CD4-positive, alpha-beta T cell treated with Interleukin-2 at 100 ng/mL for 4 hours (primary cell): ENCODE data around the gene TNFAIP1.

Experiments used
- DNase-seq: peaks from one replicate; pipeline ENCODE4 v3.0.0-alpha.2; 2020; ENCODE audit warnings: low spot score

Gene TNFAIP1

DNA sequence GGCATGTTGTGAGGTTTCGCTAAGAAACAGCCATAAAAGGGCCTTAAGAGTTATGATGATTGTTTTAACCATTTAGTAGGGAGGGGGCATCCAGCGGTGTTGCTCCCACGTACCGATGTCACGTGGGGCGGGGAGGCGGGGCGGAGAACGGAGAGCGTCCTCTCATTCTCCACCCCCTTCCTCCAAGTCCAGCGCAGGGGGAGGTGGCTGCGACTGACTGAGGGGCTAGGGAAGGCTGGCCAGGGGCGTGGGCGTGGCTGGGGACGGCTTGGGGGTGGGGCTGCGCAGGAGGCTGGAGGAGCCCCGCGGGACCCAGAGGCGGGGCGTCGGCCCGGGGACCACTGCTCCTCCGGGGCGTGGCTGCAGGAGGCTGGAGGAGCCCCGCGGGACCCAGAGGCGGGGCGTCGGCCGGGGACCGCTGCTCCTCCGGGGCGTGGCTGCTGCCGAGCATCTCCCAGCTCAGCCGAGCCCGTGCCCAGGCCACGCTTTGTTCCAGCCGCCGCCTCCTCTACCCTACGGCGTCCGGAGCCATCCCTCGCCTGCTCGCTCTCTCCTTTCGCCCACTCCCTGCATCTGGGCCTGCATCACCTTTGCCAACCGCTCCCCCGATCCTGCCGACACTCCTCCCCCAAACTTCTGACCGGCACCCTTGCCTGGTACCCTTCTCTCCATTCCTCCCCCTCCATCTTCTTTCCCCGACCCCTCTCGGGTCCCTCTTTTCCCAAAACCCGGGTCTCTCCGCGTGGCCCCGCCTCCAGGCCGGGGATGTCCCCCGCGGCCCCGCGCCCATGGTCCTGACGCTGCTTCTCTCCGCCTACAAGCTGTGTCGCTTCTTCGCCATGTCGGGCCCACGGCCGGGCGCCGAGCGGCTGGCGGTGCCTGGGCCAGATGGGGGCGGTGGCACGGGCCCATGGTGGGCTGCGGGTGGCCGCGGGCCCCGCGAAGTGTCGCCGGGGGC lies 36.0 kb downstream of the TNFAIP1 start, which contains the start of gene SARM1:
Gene SARM1 (plus strand): TSS at position 450 of the 958 bp plus-strand sequence. CDS start 339 bp downstream, at position 789.
- peak; percentile 91 for DNase-seq

DNA sequence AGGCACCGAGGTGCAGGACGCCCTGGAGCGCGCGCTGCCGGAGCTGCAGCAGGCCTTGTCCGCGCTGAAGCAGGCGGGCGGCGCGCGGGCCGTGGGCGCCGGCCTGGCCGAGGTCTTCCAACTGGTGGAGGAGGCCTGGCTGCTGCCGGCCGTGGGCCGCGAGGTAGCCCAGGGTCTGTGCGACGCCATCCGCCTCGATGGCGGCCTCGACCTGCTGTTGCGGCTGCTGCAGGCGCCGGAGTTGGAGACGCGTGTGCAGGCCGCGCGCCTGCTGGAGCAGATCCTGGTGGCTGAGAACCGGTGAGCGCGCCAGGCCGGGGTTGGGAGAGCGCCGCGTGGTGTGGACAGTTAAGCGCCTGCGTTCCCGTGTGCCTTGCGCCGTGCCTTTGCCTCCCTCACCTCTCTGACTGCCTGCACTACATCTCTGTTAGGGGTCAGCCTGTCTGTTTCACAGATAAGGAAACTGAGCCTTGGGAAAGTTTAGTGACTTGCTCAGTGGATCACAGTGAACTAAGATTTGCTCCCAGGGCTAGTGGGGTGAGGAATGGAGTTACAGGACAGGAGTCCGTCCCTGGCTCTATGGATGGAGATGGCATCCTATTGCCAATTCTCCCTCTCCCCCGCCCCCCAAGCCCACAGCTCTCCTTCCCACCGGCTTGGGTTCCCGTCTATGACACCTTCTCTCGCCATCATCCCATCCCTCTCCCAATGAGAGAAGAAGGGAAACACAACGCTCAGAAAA lies 36.8 kb downstream of the TNFAIP1 start:
- no peak for DNase-seq

DNA sequence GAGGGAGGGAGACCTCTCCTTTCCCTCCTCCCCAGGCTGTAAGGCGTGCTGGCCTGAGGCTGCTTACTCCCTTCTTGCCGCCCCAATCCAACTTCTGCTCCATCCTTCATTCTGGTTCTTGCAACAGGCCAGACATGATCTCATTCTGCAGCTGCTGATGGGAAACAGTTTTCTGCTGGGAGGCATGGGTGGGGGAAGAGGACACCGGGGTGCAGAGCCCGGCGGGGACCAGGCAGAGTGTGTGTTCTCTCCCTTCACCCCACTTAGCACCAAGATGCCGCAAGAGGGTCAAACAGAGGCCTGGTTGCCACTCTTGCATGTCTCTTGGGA lies 37.3 kb downstream of the TNFAIP1 start:
- DNase-seq, result no peak

DNA sequence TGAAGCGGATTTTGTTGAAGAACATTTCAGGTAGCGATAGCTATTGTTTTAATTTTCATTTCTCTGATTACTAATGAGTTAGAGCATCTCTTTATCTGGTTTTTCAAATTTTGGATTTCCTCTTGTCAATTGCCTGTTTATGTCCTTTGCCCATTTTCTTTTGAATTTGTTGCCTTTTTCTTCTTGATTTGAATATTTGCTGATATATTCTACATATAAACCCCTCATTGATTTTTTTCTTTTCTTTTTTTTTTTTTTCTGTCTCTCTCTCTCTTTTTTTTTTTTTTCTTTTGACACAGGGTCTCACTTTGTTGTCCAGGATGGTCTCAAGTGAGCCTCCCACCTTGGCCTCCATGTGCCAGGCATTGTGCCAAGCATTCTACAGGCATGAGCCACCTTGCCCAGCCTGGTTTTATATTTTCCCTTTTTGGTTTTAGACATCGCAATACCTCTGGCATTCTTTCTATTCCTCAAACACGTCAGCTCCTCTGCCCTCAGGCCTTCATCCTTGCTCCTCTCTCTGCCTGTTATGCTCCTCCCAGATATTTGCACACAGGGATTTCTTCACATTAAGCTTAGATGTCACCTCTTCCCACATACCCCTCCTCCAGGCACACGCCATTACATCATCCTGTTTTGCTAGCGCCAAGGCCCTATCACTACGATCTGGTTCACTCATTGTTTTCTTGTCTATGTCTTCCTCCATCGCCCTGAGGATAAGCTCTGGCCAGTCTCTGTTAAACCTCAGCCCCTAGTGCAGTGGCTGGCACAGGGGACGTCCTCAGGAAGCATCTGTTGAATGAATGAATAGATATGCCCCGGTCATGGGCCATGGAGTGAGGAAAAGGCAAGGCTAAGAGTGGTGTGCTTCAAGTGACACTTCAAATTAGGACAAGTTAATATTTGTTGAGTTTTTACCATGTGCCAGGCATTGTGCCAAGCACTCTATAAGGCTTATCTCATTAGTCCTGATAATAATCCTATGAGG lies 44.5 kb downstream of the TNFAIP1 start:
- no peak for DNase-seq

DNA sequence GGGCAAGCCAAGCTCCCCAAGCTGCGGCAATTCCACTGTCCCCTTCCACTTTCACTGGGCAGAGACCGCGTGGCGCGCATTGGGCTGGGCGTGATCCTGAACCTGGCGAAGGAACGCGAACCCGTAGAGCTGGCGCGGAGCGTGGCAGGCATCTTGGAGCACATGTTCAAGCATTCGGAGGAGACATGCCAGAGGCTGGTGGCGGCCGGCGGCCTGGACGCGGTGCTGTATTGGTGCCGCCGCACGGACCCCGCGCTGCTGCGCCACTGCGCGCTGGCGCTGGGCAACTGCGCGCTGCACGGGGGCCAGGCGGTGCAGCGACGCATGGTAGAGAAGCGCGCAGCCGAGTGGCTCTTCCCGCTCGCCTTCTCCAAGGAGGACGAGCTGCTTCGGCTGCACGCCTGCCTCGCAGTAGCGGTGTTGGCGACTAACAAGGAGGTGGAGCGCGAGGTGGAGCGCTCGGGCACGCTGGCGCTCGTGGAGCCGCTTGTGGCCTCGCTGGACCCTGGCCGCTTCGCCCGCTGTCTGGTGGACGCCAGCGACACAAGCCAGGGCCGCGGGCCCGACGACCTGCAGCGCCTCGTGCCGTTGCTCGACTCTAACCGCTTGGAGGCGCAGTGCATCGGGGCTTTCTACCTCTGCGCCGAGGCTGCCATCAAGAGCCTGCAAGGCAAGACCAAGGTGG lies 45.7 kb downstream of the TNFAIP1 start:
- no peak for DNase-seq

DNA sequence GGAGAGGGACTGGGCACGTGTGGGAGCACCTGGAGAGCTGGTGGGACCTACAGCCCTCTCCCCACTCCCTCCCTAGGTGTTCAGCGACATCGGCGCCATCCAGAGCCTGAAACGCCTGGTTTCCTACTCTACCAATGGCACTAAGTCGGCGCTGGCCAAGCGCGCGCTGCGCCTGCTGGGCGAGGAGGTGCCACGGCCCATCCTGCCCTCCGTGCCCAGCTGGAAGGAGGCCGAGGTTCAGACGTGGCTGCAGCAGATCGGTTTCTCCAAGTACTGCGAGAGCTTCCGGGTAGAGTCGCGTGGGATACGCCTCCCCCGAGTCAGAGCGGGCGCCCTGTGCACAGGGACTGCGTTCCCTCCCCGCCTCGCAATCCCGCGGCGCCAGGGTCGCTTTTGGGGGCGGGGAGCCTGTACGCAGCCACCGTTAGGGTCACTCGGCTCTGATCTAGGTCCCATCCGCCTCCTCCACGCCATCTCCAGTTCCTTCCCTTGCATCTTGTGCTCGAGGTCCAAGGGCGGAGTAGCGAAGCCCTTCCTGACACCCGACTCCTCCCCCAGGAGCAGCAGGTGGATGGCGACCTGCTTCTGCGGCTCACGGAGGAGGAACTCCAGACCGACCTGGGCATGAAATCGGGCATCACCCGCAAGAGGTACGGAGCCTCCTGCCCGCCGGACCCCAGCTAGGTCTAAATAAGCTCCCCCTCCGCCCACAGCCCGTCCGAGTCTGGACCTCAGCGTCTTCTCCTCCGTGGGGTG lies 48.9 kb downstream of the TNFAIP1 start:
- peak; percentile 58 for DNase-seq

DNA sequence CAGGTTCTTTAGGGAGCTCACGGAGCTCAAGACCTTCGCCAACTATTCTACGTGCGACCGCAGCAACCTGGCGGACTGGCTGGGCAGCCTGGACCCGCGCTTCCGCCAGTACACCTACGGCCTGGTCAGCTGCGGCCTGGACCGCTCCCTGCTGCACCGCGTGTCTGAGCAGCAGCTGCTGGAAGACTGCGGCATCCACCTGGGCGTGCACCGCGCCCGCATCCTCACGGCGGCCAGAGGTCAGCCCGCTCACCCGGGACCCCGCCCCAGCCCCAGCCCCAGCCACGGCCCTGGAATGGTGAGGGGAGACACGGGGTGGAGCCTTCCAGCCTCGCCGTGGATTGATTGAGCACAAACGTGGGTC lies 49.5 kb downstream of the TNFAIP1 start:
- no peak for DNase-seq

DNA sequence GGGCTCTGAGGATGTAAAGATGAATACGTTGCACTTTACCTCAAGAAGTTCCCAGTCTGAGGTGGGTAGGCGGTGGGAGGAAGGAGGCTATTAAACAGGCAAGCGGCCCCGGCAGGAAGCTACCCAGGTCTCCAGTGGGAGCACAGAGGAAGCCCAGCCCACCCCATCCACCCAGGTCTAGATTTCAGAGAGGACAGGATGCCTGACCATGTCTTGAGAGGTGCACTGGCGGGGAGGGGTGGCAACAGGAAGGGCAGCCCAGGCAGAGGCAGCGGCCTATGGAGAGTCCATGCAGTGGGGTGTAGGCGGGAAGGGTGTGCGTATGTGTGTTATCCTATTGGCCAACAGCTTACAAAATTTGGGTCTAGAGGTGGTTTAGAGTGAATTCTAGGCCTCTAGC lies 49.8 kb downstream of the TNFAIP1 start:
- DNase-seq, result no peak

DNA sequence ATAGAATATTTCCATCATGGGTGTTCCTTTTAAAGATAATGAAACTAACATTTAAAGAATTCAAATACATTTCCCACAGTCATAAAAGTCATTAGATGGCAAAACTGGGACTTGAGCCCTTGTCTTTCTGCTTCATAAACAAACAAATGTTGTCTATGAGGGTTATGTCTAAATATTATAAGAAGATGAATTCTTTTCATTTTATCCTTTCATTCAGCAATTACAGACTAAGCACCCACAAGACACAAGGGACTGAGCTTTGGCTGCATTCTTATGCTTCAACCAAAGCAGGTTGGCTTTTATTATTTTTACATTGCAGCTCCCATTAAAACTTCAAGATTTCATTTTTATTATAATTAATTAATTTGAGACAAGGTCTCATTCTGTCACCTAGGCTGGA lies 50.8 kb downstream of the TNFAIP1 start:
- no peak for DNase-seq

DNA sequence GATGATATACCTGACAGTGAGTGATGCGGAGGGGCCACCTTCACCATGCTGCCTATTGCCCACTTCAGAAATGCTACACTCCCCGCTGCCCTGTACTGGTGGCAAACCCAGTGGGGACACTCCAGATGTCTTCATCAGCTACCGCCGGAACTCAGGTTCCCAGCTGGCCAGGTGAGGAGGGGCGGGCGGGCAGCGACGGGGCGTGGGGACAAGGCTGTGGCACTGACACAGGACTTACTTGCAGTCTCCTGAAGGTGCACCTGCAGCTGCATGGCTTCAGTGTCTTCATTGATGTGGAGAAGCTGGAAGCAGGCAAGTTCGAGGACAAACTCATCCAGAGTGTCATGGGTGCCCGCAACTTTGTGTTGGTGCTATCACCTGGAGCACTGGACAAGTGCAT lies 52.5 kb downstream of the TNFAIP1 start:
- DNase-seq, result no peak

DNA sequence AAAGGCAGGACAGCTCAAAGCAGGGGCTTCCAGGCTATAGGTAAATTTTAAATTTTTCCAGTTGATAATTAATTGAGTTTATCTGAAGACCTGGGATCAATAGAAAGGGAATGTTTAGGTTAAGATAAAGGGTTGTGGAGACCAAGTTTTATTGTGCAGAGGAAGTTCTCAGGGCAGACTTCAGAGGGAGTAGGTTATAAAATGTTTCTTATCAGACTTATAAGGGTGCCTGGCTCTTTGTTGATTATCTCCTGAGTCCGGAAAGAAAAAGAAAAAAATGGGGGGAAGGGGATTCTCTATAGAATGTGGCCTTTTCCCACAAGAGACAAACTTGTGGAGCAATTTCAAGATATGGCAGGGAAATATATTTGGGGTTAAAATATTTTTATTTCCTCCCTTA lies 54.6 kb downstream of the TNFAIP1 start:
- DNase-seq, result no peak

DNA sequence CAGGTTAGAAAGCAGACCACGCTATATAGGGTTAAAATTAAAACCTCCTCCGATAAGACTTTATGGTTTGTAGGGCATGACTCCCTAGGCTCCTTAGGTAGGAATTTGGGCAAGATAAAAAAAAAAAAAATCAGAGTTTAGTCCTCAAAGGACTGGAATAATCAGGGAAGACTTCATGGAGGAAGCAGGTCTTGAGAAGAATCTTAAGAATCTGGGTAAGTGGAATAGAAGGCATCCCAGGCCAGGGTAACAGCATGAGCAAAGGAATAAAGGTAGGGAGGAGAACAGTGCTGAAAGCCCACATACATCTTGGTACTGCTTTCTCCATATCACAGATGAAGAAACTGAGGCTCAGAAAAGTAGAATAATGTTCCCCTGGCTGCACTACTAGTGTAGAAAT lies 55.0 kb downstream of the TNFAIP1 start:
- no peak for DNase-seq

DNA sequence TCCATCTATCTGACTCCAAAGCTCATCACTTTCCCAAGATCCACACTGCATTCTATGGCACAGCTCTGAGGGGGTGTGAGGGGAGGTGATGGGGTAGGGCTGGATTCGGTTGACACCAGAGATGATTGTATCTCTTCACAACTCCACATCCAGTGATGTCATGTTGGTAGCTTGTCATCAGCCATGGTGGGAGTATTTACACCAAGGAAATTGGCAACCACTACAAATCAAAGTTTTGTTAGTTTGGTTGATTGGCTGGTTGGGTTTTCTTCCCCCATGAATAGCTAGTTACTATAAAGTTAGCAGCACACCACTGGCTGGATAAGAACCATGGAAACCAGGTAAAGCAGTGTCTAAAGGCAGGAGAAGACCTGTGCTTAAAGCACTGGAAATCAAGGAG lies 55.4 kb downstream of the TNFAIP1 start:
- no peak for DNase-seq

DNA sequence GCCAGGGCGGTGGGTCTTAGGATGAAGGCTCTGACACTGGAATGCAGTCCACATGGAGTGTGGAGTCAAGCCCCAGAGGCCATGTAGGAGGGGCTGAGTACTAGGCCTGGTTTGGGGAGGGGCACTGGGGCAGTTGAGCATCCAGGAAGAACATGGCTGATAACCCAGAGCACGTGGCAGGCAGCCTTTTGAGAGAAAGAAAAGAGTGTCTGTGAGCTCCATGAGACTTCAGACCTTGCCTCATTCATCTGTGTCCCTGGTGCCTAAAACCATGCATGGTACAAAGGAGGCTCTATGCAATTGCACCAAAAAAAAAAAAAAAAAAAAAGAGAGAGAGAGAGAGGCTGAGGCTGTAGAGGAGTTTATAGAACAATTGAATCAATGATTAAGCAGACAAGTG lies 55.8 kb downstream of the TNFAIP1 start:
- no peak for DNase-seq

DNA sequence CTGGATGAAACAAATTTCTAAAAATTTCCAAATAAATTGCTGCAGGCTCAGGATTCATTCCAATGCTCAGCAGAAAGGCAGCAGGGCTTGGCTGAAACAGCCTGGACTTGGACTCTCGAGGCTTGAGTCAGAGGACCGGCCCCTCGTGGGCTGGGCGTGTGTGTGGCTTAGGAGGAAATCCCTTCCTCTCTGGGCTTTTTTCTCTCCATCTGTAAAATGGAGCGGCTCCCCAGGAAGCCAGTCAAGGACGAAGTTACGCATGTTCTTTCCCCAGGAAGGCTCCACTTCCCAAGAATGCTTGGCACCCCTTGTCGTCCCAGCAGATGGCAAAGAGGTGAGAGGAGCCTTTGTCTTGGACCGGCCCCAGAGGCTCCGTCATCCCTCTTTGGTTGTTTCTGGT lies 56.9 kb downstream of the TNFAIP1 start:
- DNase-seq, result no peak

DNA sequence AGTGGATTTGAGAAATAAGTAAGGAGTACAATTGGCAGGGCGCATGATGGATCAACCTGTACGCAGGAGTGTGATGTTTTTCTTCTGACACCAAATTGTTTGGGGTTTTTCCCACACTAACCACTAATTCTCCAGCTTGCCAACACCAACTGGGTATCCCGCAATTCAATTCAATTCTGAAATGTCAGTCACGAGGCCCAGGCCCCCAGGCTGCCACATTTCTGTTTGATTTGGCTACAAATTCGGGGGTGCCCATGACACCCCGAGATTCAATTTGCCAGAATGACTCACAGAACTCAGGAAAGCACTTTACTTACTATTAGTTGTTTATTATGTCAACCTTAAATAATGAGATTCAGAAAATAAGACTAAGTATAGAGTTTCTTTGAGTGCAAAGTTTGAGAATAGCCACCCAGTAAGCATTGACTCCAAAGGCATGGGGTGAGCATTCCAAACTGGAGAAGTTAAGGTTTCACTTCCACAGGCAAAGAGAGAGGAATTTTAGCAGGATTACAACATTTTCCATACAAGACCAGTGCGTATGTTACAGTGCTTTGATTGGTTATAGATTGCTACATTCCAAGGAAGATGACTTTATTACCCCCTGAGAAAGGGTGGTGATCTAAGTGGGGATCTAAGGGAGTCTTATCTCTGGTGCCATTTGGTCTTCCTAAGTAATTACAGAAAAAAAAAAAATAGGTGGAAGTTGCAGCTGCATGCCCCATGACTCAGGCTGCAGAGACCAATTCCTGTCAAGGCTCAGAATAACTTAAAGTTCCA lies 59.0 kb downstream of the TNFAIP1 start:
- DNase-seq, result no peak

DNA sequence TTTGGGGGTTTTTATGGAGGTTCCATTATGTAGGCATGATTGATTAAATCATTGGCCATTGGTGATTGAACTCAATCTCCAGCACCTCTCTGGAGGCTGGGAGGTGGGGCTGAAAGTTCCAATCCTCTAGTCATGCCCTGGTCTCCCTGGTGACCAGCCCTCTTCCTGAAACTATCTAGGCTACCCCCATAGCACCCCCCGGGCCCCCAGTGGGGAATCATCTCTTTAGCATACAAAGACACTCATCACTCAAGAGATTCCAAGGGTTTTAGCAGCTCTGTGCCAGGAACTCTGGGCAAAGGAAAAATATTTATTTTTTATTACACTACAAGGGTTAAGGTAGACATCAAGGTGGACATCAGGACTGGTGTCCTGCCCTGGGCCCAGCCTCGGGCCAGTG lies 59.9 kb downstream of the TNFAIP1 start:
- no peak for DNase-seq

DNA sequence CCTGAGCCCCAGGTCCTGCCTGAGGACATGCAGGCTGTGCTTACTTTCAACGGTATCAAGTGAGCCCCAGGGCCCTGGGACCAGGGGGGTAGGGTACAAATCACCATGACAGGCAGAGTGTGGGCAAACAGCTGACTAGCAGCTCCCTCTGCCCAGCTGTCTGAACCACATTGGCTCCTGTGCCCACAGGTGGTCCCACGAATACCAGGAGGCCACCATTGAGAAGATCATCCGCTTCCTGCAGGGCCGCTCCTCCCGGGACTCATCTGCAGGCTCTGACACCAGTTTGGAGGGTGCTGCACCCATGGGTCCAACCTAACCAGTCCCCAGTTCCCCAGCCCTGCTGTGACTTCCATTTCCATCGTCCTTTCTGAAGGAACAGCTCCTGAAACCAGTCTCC lies 60.4 kb downstream of the TNFAIP1 start:
- no peak for DNase-seq
